ENCODE results near the gene HS6ST1.
"Not testable (repeated sequence)": the region's sequence is repeated elsewhere in the genome, so short reads cannot be mapped to it uniquely, and the experiment has no call there.

The HS6ST1 gene

GRCh38 chr2:128324008-128324896 is 5.6 kb upstream of the HS6ST1 start:
- Histone ChIP-seq H3K27me3 (ENCODE audit: control insufficient read depth, insufficient read depth, low read length) (peaks cover 20% of the 10 kb centered on the region), H3K9ac (ENCODE audit: low read length) (no peak overlapping the region), H3K4me3 (ENCODE audit: low read length) (no peak overlapping the region), H3K4me1 (ENCODE audit: control insufficient read depth, insufficient read depth, low read length) (peaks cover 9% of the 10 kb centered on the region), H3K9me3 (ENCODE audit: control insufficient read depth, low read length) (no peaks in the 10 kb centered on the region), H3K36me3 (ENCODE audit: control insufficient read depth, insufficient read depth, low read length) (no peaks in the 10 kb centered on the region)

GRCh38 chr2:128323555-128323931 is 4.9 kb upstream of the HS6ST1 start:
- no peak overlapping the region for H3K4me3 ChIP-seq (ENCODE audit: low read length)
- H3K27me3 ChIP-seq (ENCODE audit: control insufficient read depth, insufficient read depth, low read length), result peaks cover 21% of the 10 kb centered on the region
- H3K36me3 ChIP-seq (ENCODE audit: control insufficient read depth, insufficient read depth, low read length), result no peaks in the 10 kb centered on the region
- peaks cover 9% of the 10 kb centered on the region for H3K4me1 ChIP-seq (ENCODE audit: control insufficient read depth, insufficient read depth, low read length)
- H3K9me3 ChIP-seq (ENCODE audit: control insufficient read depth, low read length), result no peaks in the 10 kb centered on the region
- no peak overlapping the region for H3K9ac ChIP-seq (ENCODE audit: low read length)

- no peaks in the 10 kb centered on the region for H3K36me3 ChIP-seq (ENCODE audit: control insufficient read depth, insufficient read depth, low read length)
- H3K9me3 ChIP-seq (ENCODE audit: control insufficient read depth, low read length), result no peaks in the 10 kb centered on the region
- H3K4me3 ChIP-seq (ENCODE audit: low read length), result no peak overlapping the region
- peaks cover 9% of the 10 kb centered on the region for H3K4me1 ChIP-seq (ENCODE audit: control insufficient read depth, insufficient read depth, low read length)
- peaks cover 21% of the 10 kb centered on the region for H3K27me3 ChIP-seq (ENCODE audit: control insufficient read depth, insufficient read depth, low read length)
- peak overlapping the region; percentile 49 for H3K9ac ChIP-seq (ENCODE audit: low read length)
These were observed 4.3 kb upstream of the HS6ST1 start for GRCh38 chr2:128322715-128323554.

GRCh38 chr2:128321784-128322714 is 3.4 kb upstream of the HS6ST1 start:
- H3K9ac ChIP-seq (ENCODE audit: low read length), result peak overlapping the region; percentile 49
- no peaks in the 10 kb centered on the region for H3K36me3 ChIP-seq (ENCODE audit: control insufficient read depth, insufficient read depth, low read length)

GRCh38 chr2:128320906-128321771 is 2.5 kb upstream of the HS6ST1 start:
- Histone ChIP-seq H3K4me1 (ENCODE audit: control insufficient read depth, insufficient read depth, low read length) (peaks cover 19% of the 10 kb centered on the region), H3K9ac (ENCODE audit: low read length) (no peak overlapping the region), H3K27me3 (ENCODE audit: control insufficient read depth, insufficient read depth, low read length) (peaks cover 28% of the 10 kb centered on the region), H3K4me3 (ENCODE audit: low read length) (no peak overlapping the region), H3K36me3 (ENCODE audit: control insufficient read depth, insufficient read depth, low read length) (no peaks in the 10 kb centered on the region), H3K9me3 (ENCODE audit: control insufficient read depth, low read length) (no peaks in the 10 kb centered on the region)

More at GRCh38 chr2:128321784-128322714, 3.4 kb upstream of the HS6ST1 start:
- no peaks in the 10 kb centered on the region for H3K9me3 ChIP-seq (ENCODE audit: control insufficient read depth, low read length)
- peaks cover 27% of the 10 kb centered on the region for H3K27me3 ChIP-seq (ENCODE audit: control insufficient read depth, insufficient read depth, low read length)
- peaks cover 15% of the 10 kb centered on the region for H3K4me1 ChIP-seq (ENCODE audit: control insufficient read depth, insufficient read depth, low read length)
- peak overlapping the region; percentile 27 for H3K4me3 ChIP-seq (ENCODE audit: low read length)

GRCh38 chr2:128320192-128320905 is 1.7 kb upstream of the HS6ST1 start:
- Histone ChIP-seq H3K4me1 (ENCODE audit: control insufficient read depth, insufficient read depth, low read length) (peaks cover 19% of the 10 kb centered on the region), H3K9me3 (ENCODE audit: control insufficient read depth, low read length) (no peaks in the 10 kb centered on the region)

GRCh38 chr2:128319631-128320191 is 1.0 kb upstream of the HS6ST1 start:
- Histone ChIP-seq H3K4me3 (ENCODE audit: low read length) (no peak overlapping the region), H3K4me1 (ENCODE audit: control insufficient read depth, insufficient read depth, low read length) (peaks cover 19% of the 10 kb centered on the region), H3K9ac (ENCODE audit: low read length) (no peak overlapping the region), H3K27me3 (ENCODE audit: control insufficient read depth, insufficient read depth, low read length) (peaks cover 28% of the 10 kb centered on the region), H3K36me3 (ENCODE audit: control insufficient read depth, insufficient read depth, low read length) (no peaks in the 10 kb centered on the region), H3K9me3 (ENCODE audit: control insufficient read depth, low read length) (no peaks in the 10 kb centered on the region)

More at GRCh38 chr2:128320192-128320905, 1.7 kb upstream of the HS6ST1 start:
- H3K9ac ChIP-seq (ENCODE audit: low read length), result no peak overlapping the region
- no peak overlapping the region for H3K4me3 ChIP-seq (ENCODE audit: low read length)
- peaks cover 28% of the 10 kb centered on the region for H3K27me3 ChIP-seq (ENCODE audit: control insufficient read depth, insufficient read depth, low read length)
- H3K36me3 ChIP-seq (ENCODE audit: control insufficient read depth, insufficient read depth, low read length), result no peaks in the 10 kb centered on the region

- H3K9ac ChIP-seq (ENCODE audit: low read length); H3K36me3 ChIP-seq (ENCODE audit: control insufficient read depth, insufficient read depth, low read length); H3K9me3 ChIP-seq (ENCODE audit: control insufficient read depth, low read length); H3K4me3 ChIP-seq (ENCODE audit: low read length): not testable (repeated sequence)
- peaks cover 19% of the 10 kb centered on the region for H3K4me1 ChIP-seq (ENCODE audit: control insufficient read depth, insufficient read depth, low read length)
- H3K27me3 ChIP-seq (ENCODE audit: control insufficient read depth, insufficient read depth, low read length), result peaks cover 28% of the 10 kb centered on the region
These were observed 423 bp downstream of the HS6ST1 start for GRCh38 chr2:128318245-128318644.

- not testable (repeated sequence) for H3K9me3 ChIP-seq (ENCODE audit: control insufficient read depth, low read length); H3K4me3 ChIP-seq (ENCODE audit: low read length); H3K36me3 ChIP-seq (ENCODE audit: control insufficient read depth, insufficient read depth, low read length)
- H3K9ac ChIP-seq (ENCODE audit: low read length), result peak overlapping the region; percentile 64
- H3K27me3 ChIP-seq (ENCODE audit: control insufficient read depth, insufficient read depth, low read length), result peaks cover 28% of the 10 kb centered on the region
- peaks cover 19% of the 10 kb centered on the region for H3K4me1 ChIP-seq (ENCODE audit: control insufficient read depth, insufficient read depth, low read length)
These were observed 806 bp downstream of the HS6ST1 start for GRCh38 chr2:128317899-128318225.

GRCh38 chr2:128317181-128317898 is 1.3 kb downstream of the HS6ST1 start:
- Histone ChIP-seq H3K27me3 (ENCODE audit: control insufficient read depth, insufficient read depth, low read length) (peaks cover 26% of the 10 kb centered on the region), H3K36me3 (ENCODE audit: control insufficient read depth, insufficient read depth, low read length) (no peaks in the 10 kb centered on the region), H3K9me3 (ENCODE audit: control insufficient read depth, low read length) (no peaks in the 10 kb centered on the region), H3K9ac (ENCODE audit: low read length) (peak overlapping the region; percentile 64), H3K4me1 (ENCODE audit: control insufficient read depth, insufficient read depth, low read length) (peaks cover 18% of the 10 kb centered on the region), H3K4me3 (ENCODE audit: low read length) (no peak overlapping the region)
